SU-DHL-6 (cell line): Measurements from ENCODE around the gene MYMK.

Source experiments
- H2AFZ ChIP-seq: fragments of 200-600 bp; sonication (generic); 2 replicates; pipeline ENCODE4 v1.6.1; 2014; ENCODE audit warnings: low read depth, mild to moderate bottlenecking, moderate library complexity, mixed read lengths, antibody characterized with exemption, low read length; ENCODE audit not compliant: severe bottlenecking
- H3F3A ChIP-seq: fragments of 200-600 bp; shearing (Covaris generic); 2 replicates; pipeline ENCODE4 v1.6.0; 2016; ENCODE audit warnings: antibody characterized with exemption, mild to moderate bottlenecking; ENCODE audit not compliant: insufficient read depth
- H3K27ac ChIP-seq: fragments of 200-600 bp; sonication (generic); 2 replicates; pipeline ENCODE4 v1.5.1; 2016; ENCODE audit warnings: low read depth, mild to moderate bottlenecking, low read length, moderate library complexity, mixed read lengths
- H3K27me3 ChIP-seq: fragments of 200-600 bp; sonication (generic), shearing (Covaris generic); 2 replicates; pipeline ENCODE4 v1.6.0; 2014; ENCODE audit warnings: mild to moderate bottlenecking, low read length
- H3K36me3 ChIP-seq: fragments of 200-600 bp; sonication (generic); 2 replicates; pipeline ENCODE4 v1.6.1; 2014; ENCODE audit warnings: mild to moderate bottlenecking, low read length, mixed read lengths
- H3K4me2 ChIP-seq: fragments of 300-600, 200-600 bp; shearing (Covaris generic), sonication (generic); 2 replicates; pipeline ENCODE4 v1.6.0; 2014; ENCODE audit warnings: low read length, low read depth, mild to moderate bottlenecking; ENCODE audit not compliant: poor library complexity, severe bottlenecking
- H3K4me3 ChIP-seq: fragments of 200-600 bp; sonication (generic); 2 replicates; pipeline ENCODE4 v1.5.1; 2014; ENCODE audit warnings: antibody characterized with exemption, low read length, mild to moderate bottlenecking, mixed read lengths; ENCODE audit not compliant: insufficient read depth, poor library complexity, severe bottlenecking
- H3K79me2 ChIP-seq: fragments of 200-600 bp; sonication (generic); 2 replicates; pipeline ENCODE4 v1.6.1; 2014; ENCODE audit warnings: mild to moderate bottlenecking, low read length, moderate library complexity; ENCODE audit not compliant: insufficient read depth
- H3K9ac ChIP-seq: fragments of 200-600 bp; sonication (generic); 2 replicates; pipeline ENCODE4 v1.7.0; 2014; ENCODE audit warnings: mild to moderate bottlenecking, low read length
- H3K9me2 ChIP-seq: fragments of 200-600 bp; sonication (generic); replicated peaks from 2 replicates; pipeline ENCODE4 v1.6.1; 2014; ENCODE audit warnings: low read length; ENCODE audit not compliant: insufficient read depth
- H3K9me3 ChIP-seq: fragments of 200-600 bp; sonication (generic); 2 replicates; pipeline ENCODE4 v1.6.1; 2014; ENCODE audit warnings: low read length, mixed read lengths; ENCODE audit not compliant: insufficient read depth
- H4K20me1 ChIP-seq: fragments of 200-600 bp; sonication (generic); 2 replicates; pipeline ENCODE4 v1.6.1; 2014; ENCODE audit warnings: low read depth, mild to moderate bottlenecking, antibody characterized with exemption, low read length, moderate library complexity, mixed read lengths
- CTCF ChIP-seq: fragments of 200-600 bp; sonication (generic); IDR thresholded peaks from one replicate; pipeline ENCODE4 v1.5.1; 2017; ENCODE audit warnings: antibody characterized with exemption, mild to moderate bottlenecking, low read length, moderate library complexity; ENCODE audit not compliant: insufficient read depth, poor library complexity, severe bottlenecking
- EZH2phosphoT487 ChIP-seq: fragments of 200-600 bp; sonication (generic), shearing (Covaris generic); conservative IDR thresholded peaks from 2 replicates; pipeline ENCODE4 v1.6.1; 2018; ENCODE audit warnings: mild to moderate bottlenecking, antibody characterized with exemption, low read length, moderate library complexity, mixed read lengths

The MYMK gene

GRCh38 chr9:133492061-133493021, 32.4 kb downstream of the MYMK start:
- TF ChIP-seq CTCF (no peak), EZH2phosphoT487 (no peak)
- Histone ChIP-seq H3K79me2 (no peaks in the 10 kb centered on the region), H4K20me1 (no peaks in the 10 kb centered on the region), H2AFZ (no peak overlapping the region), H3K4me2 (no peak overlapping the region), H3K4me3 (no peak overlapping the region), H3K9me2 (no peaks in the 10 kb centered on the region), H3K36me3 (no peaks in the 10 kb centered on the region), H3K9me3 (no peaks in the 10 kb centered on the region), H3K27ac (no peak overlapping the region), H3K27me3 (no peaks in the 10 kb centered on the region), H3F3A (no peaks in the 10 kb centered on the region), H3K9ac (no peak overlapping the region)

- no peak overlapping the region for H3K4me3 ChIP-seq
- no peak overlapping the region for H3K9ac ChIP-seq
- H4K20me1 ChIP-seq, result no peaks in the 10 kb centered on the region
- H3F3A ChIP-seq, result no peaks in the 10 kb centered on the region
- no peaks in the 10 kb centered on the region for H3K79me2 ChIP-seq
- H3K27ac ChIP-seq, result no peak overlapping the region
- no peaks in the 10 kb centered on the region for H3K9me3 ChIP-seq
- no peak overlapping the region for H2AFZ ChIP-seq
- no peak for TF ChIP-seq EZH2phosphoT487
- no peaks in the 10 kb centered on the region for H3K9me2 ChIP-seq
- H3K36me3 ChIP-seq, result no peaks in the 10 kb centered on the region
- no peaks in the 10 kb centered on the region for H3K27me3 ChIP-seq
- H3K4me2 ChIP-seq, result no peak overlapping the region
Measured at GRCh38 chr9:133491656-133491925, 33.2 kb downstream of the MYMK start.

- Histone ChIP-seq H3K27ac (no peak overlapping the region), H3K4me3 (no peak overlapping the region), H3K9me3 (no peaks in the 10 kb centered on the region)
Measured at GRCh38 chr9:133490865-133491655, 33.7 kb downstream of the MYMK start.

More at GRCh38 chr9:133490865-133491655, 33.7 kb downstream of the MYMK start:
- Histone ChIP-seq H3K36me3 (no peaks in the 10 kb centered on the region), H2AFZ (no peak overlapping the region), H3K79me2 (no peaks in the 10 kb centered on the region), H3K27me3 (no peaks in the 10 kb centered on the region), H4K20me1 (no peaks in the 10 kb centered on the region), H3K9me2 (no peaks in the 10 kb centered on the region), H3K4me2 (no peak overlapping the region), H3K9ac (no peak overlapping the region), H3F3A (no peaks in the 10 kb centered on the region)
- TF ChIP-seq CTCF (no peak), EZH2phosphoT487 (no peak)
